ENCODE results near the gene BEND7.

BEND7 gene

GRCh38 chr10:13525663-13526062, 3.2 kb downstream of the BEND7 start:
- no peak for DNase-seq

DNA sequence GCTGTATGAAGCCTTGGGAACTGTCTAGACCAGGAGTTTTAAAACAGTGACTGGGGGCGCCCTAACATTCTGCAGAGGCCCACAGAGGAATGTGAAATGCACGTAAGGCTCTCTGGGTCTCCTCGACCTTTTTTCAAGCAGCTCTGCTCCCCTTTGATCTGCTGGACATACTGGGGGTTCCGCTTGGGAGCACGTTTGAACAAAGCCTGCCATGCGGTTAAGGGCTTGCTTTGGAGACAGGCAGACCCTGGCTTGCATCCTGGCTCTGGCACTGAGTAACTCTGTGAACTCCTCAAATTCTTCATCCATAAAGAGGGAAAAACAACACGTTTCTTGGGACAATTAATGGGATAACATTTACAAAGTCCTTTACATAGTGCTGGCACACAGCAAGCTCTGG, 7.8 kb downstream of the BEND7 start:
- DNase-seq, result no peak

DNA sequence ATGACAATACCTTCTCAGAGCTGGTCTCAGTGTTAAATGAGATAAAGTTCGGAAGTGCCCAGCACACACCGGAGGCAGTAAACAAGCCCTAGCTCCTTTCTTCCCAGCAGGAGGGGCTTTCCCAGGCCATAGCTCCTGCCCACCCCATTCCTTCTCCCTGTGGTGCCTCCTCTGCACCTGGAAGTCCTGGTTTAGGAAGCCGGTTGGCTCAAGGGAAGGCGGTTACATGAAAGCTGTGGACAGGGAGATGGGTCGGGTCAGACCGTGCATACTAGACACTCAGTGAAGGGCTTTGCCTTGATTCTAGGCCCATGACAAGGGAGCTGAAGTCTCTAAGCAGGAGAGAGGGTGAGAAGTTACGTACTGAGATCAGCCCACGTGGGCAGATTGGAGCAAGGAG, 8.6 kb downstream of the BEND7 start:
- no peak for DNase-seq

GRCh38 chr10:13518076-13518692, 10.6 kb downstream of the BEND7 start:
- DNase-seq, result no peak

GRCh38 chr10:13517675-13518074, 11.1 kb downstream of the BEND7 start:
- DNase-seq, result no peak

DNA sequence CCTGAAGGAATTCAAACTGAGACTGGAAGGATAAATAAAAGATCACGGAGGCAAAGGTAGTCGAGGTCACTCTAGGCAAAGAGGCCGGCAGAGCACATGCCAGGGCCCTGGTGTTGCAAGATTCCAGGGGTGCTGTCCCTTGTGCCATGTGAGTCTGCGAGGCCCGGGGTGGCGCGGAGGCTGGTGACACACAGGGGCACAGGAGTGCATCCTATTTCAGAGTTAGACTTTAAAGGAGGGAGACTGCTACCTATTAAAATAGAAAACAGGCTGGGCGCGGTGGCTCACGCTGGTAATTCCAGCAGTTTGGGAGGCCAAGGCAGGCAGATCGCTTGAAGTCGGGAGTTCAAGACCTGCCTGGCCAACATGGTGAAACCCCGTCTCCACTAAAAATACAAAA, 12.6 kb downstream of the BEND7 start:
- no peak for DNase-seq

DNA sequence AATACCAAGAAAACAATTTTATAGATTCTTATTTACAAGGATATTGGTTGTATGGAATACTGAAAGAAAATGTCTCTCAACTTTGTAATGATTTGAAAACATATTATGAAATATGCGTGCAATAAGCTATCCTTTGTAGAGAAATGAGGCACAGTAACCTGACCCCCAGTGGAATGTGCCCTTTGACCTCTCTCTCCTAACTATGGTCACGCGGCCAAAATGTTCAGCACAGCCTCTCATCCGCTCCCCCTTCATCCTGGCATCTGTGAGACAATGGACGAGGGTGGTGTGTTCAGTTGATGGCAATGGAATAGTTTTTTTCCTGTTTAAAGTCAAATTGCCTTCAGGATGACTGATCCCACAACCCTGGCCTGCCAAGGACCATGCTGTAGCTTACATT, 13.3 kb downstream of the BEND7 start:
- no peak for DNase-seq

- no peak for DNase-seq
These were observed 14.5 kb downstream of the BEND7 start for GRCh38 chr10:13514296-13514695.

DNA sequence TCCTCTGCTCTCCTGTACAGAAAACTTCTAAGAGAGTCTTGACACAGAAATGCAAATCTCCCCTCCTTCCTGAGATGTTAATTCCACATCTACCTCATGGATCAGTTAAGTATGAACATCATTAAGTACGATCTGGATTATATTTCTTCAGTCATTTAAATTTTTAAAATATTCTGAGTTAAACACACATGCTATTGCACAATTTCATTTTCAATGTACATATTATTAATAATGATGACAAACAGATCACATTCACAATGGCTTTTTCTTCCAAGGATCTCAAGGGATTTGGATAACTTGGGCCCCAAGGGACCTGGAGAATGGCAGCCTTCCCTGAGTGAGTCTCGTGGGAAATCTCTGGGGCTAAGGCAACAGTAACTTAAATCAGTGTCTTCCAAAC, 16.2 kb downstream of the BEND7 start:
- no peak for DNase-seq

GRCh38 chr10:13511409-13511808, 17.4 kb downstream of the BEND7 start:
- no peak for DNase-seq

DNA sequence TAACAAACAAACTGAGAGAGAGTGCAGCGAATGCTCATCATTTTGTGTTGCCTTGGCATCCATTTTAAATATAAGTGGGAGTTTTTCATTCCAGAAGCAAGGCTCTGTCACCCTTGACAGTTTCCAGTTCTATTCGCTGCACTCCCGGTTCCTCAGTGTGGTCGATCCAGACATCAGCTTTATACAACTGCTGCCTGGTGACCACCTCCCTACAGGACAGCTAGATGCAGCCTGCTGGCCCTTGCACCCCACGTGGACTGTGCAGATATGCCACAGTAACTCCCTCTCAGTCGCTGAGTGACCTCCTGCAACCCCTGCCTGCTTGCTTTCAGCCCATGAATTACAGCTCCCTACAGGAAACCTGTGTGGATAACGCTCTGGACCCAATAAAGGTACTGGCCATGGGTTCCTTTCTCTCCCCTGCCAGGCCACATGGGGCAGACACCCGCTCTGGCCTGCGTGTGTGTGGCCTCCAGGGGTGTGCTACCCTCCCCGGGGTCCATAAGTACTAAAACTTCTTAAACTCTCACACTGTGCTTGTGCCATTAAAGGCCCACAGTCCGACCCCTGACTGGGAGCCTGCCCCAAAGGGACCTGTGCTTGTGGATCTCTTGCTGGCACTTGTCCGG, 23.6 kb downstream of the BEND7 start:
- no peak for DNase-seq

GRCh38 chr10:13503745-13504463, 24.9 kb downstream of the BEND7 start:
- DNase-seq, result no peak

- DNase-seq, result no peak
These were observed 26.4 kb downstream of the BEND7 start for GRCh38 chr10:13502380-13502779.

DNA sequence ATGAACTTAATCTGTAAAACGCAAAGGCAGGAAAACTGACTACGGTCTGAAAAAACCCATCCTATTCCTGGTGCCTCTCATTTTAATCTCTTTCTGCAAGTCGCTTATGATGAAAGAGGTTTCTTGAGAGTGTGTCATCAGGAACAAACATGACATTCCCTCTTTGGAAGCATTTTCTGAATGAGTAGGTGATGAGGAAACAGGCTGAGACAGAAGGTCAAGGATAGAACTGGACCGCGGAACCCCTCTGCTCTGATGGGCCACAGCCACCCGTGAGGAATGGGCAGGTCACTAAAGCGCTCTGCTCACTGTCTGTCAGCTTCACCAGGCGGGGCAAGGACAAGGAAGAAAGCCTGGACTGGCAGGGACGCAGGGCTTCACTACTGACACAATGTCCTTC, 28.6 kb downstream of the BEND7 start:
- DNase-seq, result no peak

GRCh38 chr10:13499150-13499549, 29.7 kb downstream of the BEND7 start:
- no peak for DNase-seq

- no peak for DNase-seq
These were observed 31.9 kb downstream of the BEND7 start for GRCh38 chr10:13496931-13497330.

GRCh38 chr10:13496164-13496563, 32.6 kb downstream of the BEND7 start:
- DNase-seq, result no peak

DNA sequence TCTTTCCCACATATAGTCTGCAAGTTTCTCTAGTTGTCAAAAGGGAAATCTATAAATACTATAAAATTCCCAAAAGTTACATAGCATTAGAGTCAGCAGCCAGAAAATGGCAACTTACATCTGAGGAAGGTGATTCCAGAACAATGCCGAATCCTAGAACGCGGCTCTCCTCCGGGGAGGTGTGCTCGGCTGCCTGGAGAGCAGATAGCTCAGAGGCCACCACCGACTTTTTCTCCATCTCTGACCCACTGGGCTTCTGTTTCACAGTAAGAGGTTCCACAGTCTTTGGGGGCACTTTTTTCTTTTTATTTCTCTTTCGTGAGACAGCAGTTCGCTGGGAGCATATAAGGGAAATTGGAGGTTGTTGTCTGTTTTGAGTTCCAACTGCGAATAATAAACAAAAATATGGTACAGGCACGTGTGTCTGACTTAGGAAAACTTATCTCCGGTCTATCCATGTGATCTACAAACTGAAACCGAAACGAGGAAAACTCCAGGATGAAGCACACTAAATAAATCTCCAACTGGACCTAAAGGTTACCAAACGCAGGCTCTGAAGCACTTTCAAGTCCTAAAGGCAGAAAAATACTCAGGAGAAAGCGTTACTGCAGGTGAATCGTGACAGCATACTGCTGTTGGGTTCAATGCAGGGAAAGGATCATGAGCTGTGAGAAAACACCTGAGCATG, 36.2 kb downstream of the BEND7 start:
- no peak for DNase-seq

DNA sequence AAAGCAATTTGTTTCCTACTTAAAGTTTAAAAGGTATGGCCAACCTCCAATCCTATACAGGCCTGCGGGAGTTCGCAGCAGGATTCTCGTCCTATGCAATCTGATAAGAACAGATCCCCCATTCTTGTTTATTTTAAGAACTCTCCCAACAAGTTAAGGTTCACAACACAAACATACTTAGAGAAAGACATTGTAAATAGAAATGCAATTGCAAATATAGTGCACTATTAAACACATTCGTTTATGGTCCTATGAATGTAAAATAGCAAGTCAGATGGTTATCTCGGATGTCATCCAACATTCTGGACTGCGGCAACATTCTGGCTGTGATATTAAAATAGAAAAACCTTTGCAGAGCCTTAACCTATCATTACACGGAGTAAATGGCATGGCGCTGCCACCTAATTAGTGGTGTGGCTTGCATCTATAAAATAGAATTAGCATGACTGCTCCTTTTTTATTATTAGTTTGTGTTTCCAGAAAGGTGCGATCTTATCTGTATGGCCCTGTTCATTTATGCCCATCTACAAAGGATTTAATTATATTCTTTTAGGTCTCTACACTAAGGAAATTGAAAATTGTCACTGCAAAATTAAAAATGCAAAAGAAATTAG, 37.0 kb downstream of the BEND7 start:
- DNase-seq, result no peak

- no peak for DNase-seq
These were observed 38.3 kb downstream of the BEND7 start for GRCh38 chr10:13490503-13490902.

- DNase-seq, result no peak
These were observed 39.7 kb downstream of the BEND7 start for GRCh38 chr10:13489035-13489599.

DNA sequence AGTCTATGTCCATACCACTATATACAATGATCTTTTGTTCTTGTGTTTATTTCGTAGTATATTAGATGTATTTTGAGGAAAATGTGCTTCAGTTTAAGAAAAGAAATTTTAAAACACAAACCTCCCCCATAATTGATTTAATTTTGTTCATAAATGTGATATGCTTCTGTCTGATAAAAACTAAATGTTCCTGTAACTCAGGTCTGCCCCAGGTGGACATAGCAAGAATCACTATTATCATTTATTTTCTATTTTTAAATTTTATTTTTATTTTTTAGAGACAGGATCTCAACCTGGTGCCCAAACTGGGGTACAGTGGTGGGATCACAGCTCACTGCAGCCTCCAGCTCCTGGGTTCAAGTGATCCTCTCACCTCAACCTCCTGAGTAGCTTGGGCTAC, 43.2 kb downstream of the BEND7 start:
- DNase-seq, result no peak
